ENCODE measurements around the gene RGS4.

RGS4 gene

DNA sequence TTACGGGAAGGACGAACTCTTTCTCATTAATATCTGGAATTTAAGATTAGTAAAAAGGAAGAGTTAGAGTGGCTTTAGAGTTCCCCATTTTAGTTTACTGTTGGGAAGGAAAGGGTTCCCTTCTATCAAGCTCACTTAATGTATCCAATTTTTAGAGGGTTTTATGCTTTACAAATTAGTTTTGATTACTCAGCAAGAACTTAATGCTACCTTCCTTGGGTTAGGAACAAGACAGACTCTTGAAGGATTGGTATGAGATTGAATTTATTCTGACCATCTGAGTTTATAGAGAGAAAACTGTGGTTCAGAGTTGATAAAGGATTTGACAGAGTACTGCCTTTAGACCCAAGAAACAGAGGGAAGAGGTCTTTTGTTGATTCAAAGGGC lies 29.5 kb upstream of the RGS4 start:
- no peaks in the 10 kb centered on the region for H3K4me1 ChIP-seq (ENCODE audit: insufficient read depth, low read length)
- no peak overlapping the region for H3K27ac ChIP-seq (ENCODE audit: low read length)
- no peak overlapping the region for H3K4me3 ChIP-seq (ENCODE audit: low read depth in 1 of 2, low read length in 2 of 2)
- TF ChIP-seq, protein P1, sequence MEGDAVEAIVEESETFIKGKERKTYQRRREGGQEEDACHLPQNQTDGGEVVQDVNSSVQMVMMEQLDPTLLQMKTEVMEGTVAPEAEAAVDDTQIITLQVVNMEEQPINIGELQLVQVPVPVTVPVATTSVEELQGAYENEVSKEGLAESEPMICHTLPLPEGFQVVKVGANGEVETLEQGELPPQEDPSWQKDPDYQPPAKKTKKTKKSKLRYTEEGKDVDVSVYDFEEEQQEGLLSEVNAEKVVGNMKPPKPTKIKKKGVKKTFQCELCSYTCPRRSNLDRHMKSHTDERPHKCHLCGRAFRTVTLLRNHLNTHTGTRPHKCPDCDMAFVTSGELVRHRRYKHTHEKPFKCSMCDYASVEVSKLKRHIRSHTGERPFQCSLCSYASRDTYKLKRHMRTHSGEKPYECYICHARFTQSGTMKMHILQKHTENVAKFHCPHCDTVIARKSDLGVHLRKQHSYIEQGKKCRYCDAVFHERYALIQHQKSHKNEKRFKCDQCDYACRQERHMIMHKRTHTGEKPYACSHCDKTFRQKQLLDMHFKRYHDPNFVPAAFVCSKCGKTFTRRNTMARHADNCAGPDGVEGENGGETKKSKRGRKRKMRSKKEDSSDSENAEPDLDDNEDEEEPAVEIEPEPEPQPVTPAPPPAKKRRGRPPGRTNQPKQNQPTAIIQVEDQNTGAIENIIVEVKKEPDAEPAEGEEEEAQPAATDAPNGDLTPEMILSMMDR (IDR thresholded peaks at IDR 0.05; ENCODE audit: borderline replicate concordance, extremely low read depth, low read length, poor library complexity, severe bottlenecking) = no peak
- no peak for TF ChIP-seq EZH2 (IDR thresholded peaks at IDR 0.05; ENCODE audit: borderline replicate concordance, low read depth, low read length, severe bottlenecking)
- no peaks in the 10 kb centered on the region for H3K9me3 ChIP-seq (ENCODE audit: insufficient read depth, low read length, severe bottlenecking)
- H3K9ac ChIP-seq (ENCODE audit: low read depth, low read length) = no peak overlapping the region
- no peak overlapping the region for H2AFZ ChIP-seq (ENCODE audit: low read depth, low read length)
- no peaks in the 10 kb centered on the region for H3K27me3 ChIP-seq (ENCODE audit: insufficient read depth, low read length, poor library complexity)
- H3K36me3 ChIP-seq (ENCODE audit: insufficient read depth, low read length) = no peaks in the 10 kb centered on the region
- DNase-seq (no peak), ATAC-seq (ENCODE audit: insufficient read depth, low read depth) (no peak)
- no peaks in the 10 kb centered on the region for H4K20me1 ChIP-seq (ENCODE audit: insufficient read depth, low read length)
- H3K79me2 ChIP-seq (ENCODE audit: insufficient read depth, low read length) = no peaks in the 10 kb centered on the region
- no peak overlapping the region for H3K4me2 ChIP-seq (ENCODE audit: insufficient read depth, low read length)

DNA sequence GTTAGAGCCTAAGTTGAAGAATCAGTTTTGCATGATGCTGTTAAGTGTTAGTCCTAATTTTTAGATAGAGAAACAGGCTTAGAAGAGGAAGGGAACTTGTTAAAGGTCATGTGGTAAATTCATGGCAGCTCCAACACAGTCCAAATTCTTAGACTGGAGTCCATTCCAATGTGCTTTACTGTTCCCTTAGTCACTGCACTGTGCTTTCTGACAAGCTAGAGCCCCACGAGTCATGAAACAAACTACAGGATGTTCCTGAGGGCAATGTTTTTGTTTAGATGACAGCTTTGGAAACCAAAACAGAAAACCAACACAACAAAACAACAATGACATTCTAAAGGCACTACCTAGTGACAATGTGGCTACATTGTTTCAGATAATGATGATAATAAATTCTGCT lies 23.1 kb upstream of the RGS4 start:
- Histone ChIP-seq H3K9me3 (ENCODE audit: insufficient read depth, low read length, severe bottlenecking) (no peaks in the 10 kb centered on the region), H3K9ac (ENCODE audit: low read depth, low read length) (no peak overlapping the region), H4K20me1 (ENCODE audit: insufficient read depth, low read length) (no peaks in the 10 kb centered on the region), H3K79me2 (ENCODE audit: insufficient read depth, low read length) (no peaks in the 10 kb centered on the region), H3K27ac (ENCODE audit: low read length) (no peak overlapping the region), H3K27me3 (ENCODE audit: insufficient read depth, low read length, poor library complexity) (peaks cover 4% of the 10 kb centered on the region), H3K4me3 (ENCODE audit: low read depth in 1 of 2, low read length in 2 of 2) (no peak overlapping the region), H3K4me1 (ENCODE audit: insufficient read depth, low read length) (no peaks in the 10 kb centered on the region), H3K4me2 (ENCODE audit: insufficient read depth, low read length) (no peak overlapping the region), H2AFZ (ENCODE audit: low read depth, low read length) (no peak overlapping the region), H3K36me3 (ENCODE audit: insufficient read depth, low read length) (no peaks in the 10 kb centered on the region)
- no peak for TF ChIP-seq EZH2 (IDR thresholded peaks at IDR 0.05; ENCODE audit: borderline replicate concordance, low read depth, low read length, severe bottlenecking)
- TF ChIP-seq, protein P1 (IDR thresholded peaks at IDR 0.05; ENCODE audit: borderline replicate concordance, extremely low read depth, low read length, poor library complexity, severe bottlenecking) = no peak
- DNase-seq (no peak), ATAC-seq (ENCODE audit: insufficient read depth, low read depth) (no peak)

DNA sequence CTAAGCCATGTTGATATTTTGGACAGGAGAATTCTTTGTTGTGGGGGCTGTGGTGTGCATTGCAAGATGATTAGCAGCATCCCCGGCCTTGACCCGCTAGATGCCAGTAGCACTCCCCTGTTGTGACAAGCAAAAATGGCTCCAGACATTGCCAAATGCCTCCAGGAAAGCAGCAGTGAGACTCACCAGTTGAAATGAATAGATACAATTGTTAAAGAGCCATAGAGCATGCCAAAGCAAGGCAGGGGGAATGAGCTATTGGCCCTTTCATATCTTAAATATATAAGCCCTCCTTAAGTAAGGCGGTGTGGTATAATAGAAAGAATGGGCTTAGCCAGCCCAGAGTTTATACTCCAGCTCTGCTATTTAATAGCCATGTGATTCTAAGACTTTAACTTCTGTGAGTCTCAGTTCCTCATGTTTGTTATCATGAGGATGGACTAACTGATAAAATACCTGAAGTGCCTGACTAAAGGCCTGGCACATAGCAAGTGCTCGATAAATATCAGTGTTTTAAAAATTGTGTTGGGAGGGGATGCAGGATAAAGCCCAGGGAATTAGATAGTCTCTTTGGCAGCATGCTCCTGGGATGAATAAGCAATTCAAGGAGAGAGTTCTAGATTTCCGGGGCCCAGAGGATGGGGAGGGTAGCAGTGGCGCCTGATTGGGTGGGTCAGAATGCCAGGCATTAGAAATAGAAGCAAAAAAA lies 21.1 kb upstream of the RGS4 start:
- Histone ChIP-seq H2AFZ (ENCODE audit: low read depth, low read length) (no peak overlapping the region), H3K27ac (ENCODE audit: low read length) (no peak overlapping the region), H3K4me1 (ENCODE audit: insufficient read depth, low read length) (no peaks in the 10 kb centered on the region), H3K4me2 (ENCODE audit: insufficient read depth, low read length) (no peak overlapping the region), H3K36me3 (ENCODE audit: insufficient read depth, low read length) (no peaks in the 10 kb centered on the region), H3K79me2 (ENCODE audit: insufficient read depth, low read length) (no peaks in the 10 kb centered on the region), H3K4me3 (ENCODE audit: low read depth in 1 of 2, low read length in 2 of 2) (no peak overlapping the region), H3K9ac (ENCODE audit: low read depth, low read length) (no peak overlapping the region), H3K9me3 (ENCODE audit: insufficient read depth, low read length, severe bottlenecking) (no peaks in the 10 kb centered on the region), H4K20me1 (ENCODE audit: insufficient read depth, low read length) (no peaks in the 10 kb centered on the region), H3K27me3 (ENCODE audit: insufficient read depth, low read length, poor library complexity) (peaks cover 4% of the 10 kb centered on the region)
- no peak for TF ChIP-seq EZH2 (IDR thresholded peaks at IDR 0.05; ENCODE audit: borderline replicate concordance, low read depth, low read length, severe bottlenecking)
- TF ChIP-seq, protein P1 (IDR thresholded peaks at IDR 0.05; ENCODE audit: borderline replicate concordance, extremely low read depth, low read length, poor library complexity, severe bottlenecking) = no peak
- DNase-seq (no peak), ATAC-seq (ENCODE audit: insufficient read depth, low read depth) (no peak)
